Measurements from ENCODE around the gene C19orf25.

The C19orf25 gene

GRCh38 chr19:1438933-1439354 lies 40.1 kb downstream of the C19orf25 start:
- TF ChIP-seq, protein P1, sequence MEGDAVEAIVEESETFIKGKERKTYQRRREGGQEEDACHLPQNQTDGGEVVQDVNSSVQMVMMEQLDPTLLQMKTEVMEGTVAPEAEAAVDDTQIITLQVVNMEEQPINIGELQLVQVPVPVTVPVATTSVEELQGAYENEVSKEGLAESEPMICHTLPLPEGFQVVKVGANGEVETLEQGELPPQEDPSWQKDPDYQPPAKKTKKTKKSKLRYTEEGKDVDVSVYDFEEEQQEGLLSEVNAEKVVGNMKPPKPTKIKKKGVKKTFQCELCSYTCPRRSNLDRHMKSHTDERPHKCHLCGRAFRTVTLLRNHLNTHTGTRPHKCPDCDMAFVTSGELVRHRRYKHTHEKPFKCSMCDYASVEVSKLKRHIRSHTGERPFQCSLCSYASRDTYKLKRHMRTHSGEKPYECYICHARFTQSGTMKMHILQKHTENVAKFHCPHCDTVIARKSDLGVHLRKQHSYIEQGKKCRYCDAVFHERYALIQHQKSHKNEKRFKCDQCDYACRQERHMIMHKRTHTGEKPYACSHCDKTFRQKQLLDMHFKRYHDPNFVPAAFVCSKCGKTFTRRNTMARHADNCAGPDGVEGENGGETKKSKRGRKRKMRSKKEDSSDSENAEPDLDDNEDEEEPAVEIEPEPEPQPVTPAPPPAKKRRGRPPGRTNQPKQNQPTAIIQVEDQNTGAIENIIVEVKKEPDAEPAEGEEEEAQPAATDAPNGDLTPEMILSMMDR (IDR thresholded peaks at IDR 0.05; ENCODE audit: low read length, missing control alignments): no peak
- DNase-seq (ENCODE audit: low read depth): no peak
- H3K4me3 ChIP-seq (replicated peaks; ENCODE audit: low read depth, low read length): peak overlapping the region; percentile 73

DNA sequence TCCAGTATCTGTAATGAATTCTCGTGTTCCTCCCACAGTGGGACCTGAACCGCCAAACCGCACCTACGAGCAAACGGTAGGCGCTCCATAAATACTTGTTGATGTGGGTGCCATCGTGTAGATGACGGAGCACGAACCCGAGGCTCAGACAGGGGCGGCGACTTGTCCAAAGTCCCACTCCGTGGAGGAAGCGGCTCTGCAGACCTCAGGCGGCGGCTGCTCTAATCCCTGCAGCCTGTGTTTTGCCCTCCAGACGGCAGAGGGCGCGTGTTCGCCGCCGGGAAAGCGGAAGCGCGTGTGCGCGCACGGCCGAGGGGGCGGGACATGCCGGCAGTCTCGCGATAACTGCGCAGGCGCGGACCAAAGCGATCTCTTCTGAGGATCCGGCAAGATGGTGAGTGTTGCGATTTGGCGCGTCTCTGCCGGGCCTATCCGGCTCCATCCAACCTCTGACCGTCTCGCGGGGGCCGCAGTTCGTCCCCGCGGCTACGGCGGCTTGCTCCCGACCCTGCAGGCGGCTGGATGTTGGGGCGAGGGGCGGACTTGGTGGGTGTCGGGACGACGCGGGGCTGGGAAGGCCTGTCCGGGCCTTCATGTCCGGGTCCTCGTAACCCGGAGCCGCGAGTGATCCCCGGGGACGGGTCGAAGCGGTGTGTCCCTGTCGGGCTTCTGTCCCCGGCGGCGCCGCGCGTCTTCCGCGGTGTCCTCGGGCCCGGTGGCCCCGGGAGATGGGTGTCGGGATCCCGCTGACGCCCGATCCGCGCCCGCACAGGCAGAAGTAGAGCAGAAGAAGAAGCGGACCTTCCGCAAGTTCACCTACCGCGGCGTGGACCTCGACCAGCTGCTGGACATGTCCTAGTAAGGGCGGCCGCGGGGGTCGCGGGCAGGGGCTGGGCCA lies 40.7 kb downstream of the C19orf25 start, which contains the start of gene RPS15:
Gene RPS15, plus strand, starts transcription at position 362 of the 898 bp plus-strand sequence. Its CDS starts 30 bp downstream, at position 392.
- TF ChIP-seq, protein P1 (IDR thresholded peaks at IDR 0.05; ENCODE audit: low read length, missing control alignments): peak; percentile 83
- peak within 1 kb of the TSS; percentile 73 for H3K4me3 ChIP-seq (replicated peaks; ENCODE audit: low read depth, low read length)

DNA sequence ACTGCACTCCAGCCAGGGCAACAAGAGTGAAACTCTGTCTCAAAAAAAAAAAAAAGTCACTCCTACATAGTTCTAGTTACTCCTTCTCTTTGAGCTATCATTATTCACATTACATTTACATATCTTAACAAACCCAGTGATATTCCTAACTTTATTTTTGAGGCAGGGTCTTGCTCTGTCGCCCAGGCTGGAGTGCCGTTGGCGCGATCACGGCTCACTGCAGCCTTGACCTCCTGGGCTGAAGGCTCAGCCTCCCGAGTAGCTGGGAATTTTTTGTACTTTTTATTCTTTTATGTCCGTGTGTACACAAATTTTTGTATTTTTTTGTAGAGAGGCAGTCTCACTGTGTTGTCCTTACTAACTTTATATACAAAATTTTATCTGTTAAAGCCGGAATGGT lies 41.4 kb downstream of the C19orf25 start:
- peak overlapping the region; percentile 73 for H3K4me3 ChIP-seq (replicated peaks; ENCODE audit: low read depth, low read length)
- TF ChIP-seq, protein P1 (IDR thresholded peaks at IDR 0.05; ENCODE audit: low read length, missing control alignments): no peak
- DNase-seq (ENCODE audit: low read depth): no peak

More for the DNA sequence above, 40.7 kb downstream of the C19orf25 start, which contains the start of gene RPS15:
- peak; percentile 97 for DNase-seq (ENCODE audit: low read depth)

DNA sequence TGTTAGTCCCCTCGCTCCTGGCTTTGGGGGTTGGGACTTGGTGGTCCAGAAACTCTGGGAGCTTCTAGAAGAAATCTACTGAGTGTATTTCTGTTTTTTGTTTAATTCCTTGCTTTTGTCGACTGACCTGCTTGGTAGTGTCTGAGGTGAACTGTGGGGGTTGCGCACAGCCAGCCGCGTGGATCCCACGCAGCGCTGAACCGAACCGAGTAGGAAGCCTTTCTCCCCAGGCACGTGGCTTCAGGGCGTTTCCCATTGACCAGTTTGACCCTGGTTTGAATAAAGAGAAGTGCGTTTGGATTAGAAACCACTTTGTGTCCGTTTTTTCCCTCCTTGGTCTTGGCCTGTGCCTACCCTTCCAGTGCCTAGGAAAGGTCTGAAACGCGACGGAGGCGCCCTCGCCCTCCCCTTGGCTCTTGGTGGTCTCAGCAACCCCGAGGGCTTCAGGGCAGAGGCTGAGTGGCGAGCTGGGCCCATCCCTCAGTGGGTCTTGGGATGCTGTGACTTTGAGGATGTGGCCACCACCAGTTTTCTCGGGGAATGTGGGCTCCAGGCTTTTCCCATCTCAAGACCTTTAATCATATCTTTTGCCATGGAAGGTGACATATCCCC lies 43.5 kb downstream of the C19orf25 start:
- H3K4me3 ChIP-seq (replicated peaks; ENCODE audit: low read depth, low read length): no peak overlapping the region
- DNase-seq (ENCODE audit: low read depth): no peak
- TF ChIP-seq, protein P1 (IDR thresholded peaks at IDR 0.05; ENCODE audit: low read length, missing control alignments): no peak

GRCh38 chr19:1434577-1435060 lies 44.4 kb downstream of the C19orf25 start:
- no peak overlapping the region for H3K4me3 ChIP-seq (replicated peaks; ENCODE audit: low read depth, low read length)
- no peak for DNase-seq (ENCODE audit: low read depth)
- TF ChIP-seq, protein P1 (IDR thresholded peaks at IDR 0.05; ENCODE audit: low read length, missing control alignments): no peak

GRCh38 chr19:1434040-1434366 lies 45.0 kb downstream of the C19orf25 start:
- no peak for DNase-seq (ENCODE audit: low read depth)
- TF ChIP-seq, protein P1 (IDR thresholded peaks at IDR 0.05; ENCODE audit: low read length, missing control alignments): no peak
- H3K4me3 ChIP-seq (replicated peaks; ENCODE audit: low read depth, low read length): no peak overlapping the region
